SK-N-SH (cell line): ENCODE results near the gene RNU6-9. TPM values are rescaled to one million over a fixed set of nuclear protein-coding genes. Genes with fewer than 3 reads are reported as not detected.

Experiments used
- CTCF ChIA-PET: fragments of 300-600, 350-600 bp; formaldehyde crosslinking; extraction: SDS; loops from one replicate; lab custom pipeline; 2021; lab: Yijun Ruan, JAX
- POLR2A ChIA-PET: fragments of 350-600 bp; sonication (Branson Sonifier 250); formaldehyde crosslinking; extraction: SDS; loops from one replicate; lab custom pipeline; 2020; ENCODE audit warnings: antibody characterized with exemption, inconsistent platforms; lab: Yijun Ruan, JAX
- DNase-seq: peaks from one replicate; pipeline ENCODE4 v3.0.0; 2012
- H2AFZ ChIP-seq: fragments of 200-600 bp; sonication (generic); 2 replicates; pipeline ENCODE4 v1.8.1; 2016; ENCODE audit warnings: antibody characterized with exemption, mild to moderate bottlenecking, low read depth
- H3F3A ChIP-seq: fragments of 200-600 bp; sonication (generic); replicated peaks from 2 replicates; pipeline ENCODE3; 2016; ENCODE audit warnings: antibody characterized with exemption, mild to moderate bottlenecking; ENCODE audit not compliant: insufficient read depth
- H3K27ac ChIP-seq, 2 experiments: fragments of 200-500 bp in 1 of 2; fragments of 200-600 bp in 1 of 2; sonication (Bioruptor generic) in 1 of 2; sonication (generic), shearing (Covaris generic) in 1 of 2; 2 replicates each; pipeline versions ENCODE4 v1.5.1 to v1.6.1; 2014 to 2016; ENCODE audit warnings: low read depth in 2 of 2, inconsistent platforms in 1 of 2, low read length in 1 of 2, mild to moderate bottlenecking in 1 of 2, mixed read lengths in 1 of 2
- H3K27me3 ChIP-seq: fragments of 200-600 bp; sonication (generic), shearing (Covaris generic); 2 replicates; pipeline ENCODE4 v1.6.1; 2016; ENCODE audit warnings: mixed run types; ENCODE audit not compliant: insufficient read depth
- H3K36me3 ChIP-seq, 2 experiments: fragments of 200-500 bp in 1 of 2; fragments of 200-600 bp in 1 of 2; sonication (Bioruptor generic) in 1 of 2; sonication (generic) in 1 of 2; replicated peaks in 1 of 2; 2 replicates each; pipeline versions ENCODE3 to v1.5.1; 2014 to 2016; ENCODE audit warnings: low read length in 1 of 2, mild to moderate bottlenecking in 1 of 2; ENCODE audit not compliant: insufficient read depth in 2 of 2, control insufficient read depth in 1 of 2
- H3K4me1 ChIP-seq, 2 experiments: fragments of 200-500 bp in 1 of 2; fragments of 200-600 bp in 1 of 2; sonication (Bioruptor generic) in 1 of 2; sonication (generic), shearing (Covaris generic) in 1 of 2; 2 replicates each; pipeline versions ENCODE4 v1.5.1 to v1.6.1; 2014 to 2016; ENCODE audit warnings: low read depth in 1 of 2, low read length in 1 of 2, mixed run types in 1 of 2; ENCODE audit not compliant: insufficient read depth in 2 of 2, control insufficient read depth in 1 of 2
- H3K4me2 ChIP-seq: fragments of 200-600 bp; sonication (generic), shearing (Covaris generic); 2 replicates; pipeline ENCODE4 v1.6.1; 2017; ENCODE audit warnings: mixed run types
- H3K4me3 ChIP-seq, 2 experiments: fragments of 200-500 bp in 1 of 2; fragments of 200-600 bp in 1 of 2; sonication (Bioruptor generic) in 1 of 2; sonication (generic), shearing (Covaris generic) in 1 of 2; 2 replicates each; pipeline versions ENCODE4 v1.5.1 to v1.8.1; 2014 to 2016; ENCODE audit warnings: low read depth in 2 of 2, inconsistent platforms in 1 of 2, low read length in 1 of 2, mild to moderate bottlenecking in 1 of 2, mixed read lengths in 1 of 2, moderate library complexity in 1 of 2
- H3K79me2 ChIP-seq: fragments of 200-600 bp; sonication (generic); 2 replicates; pipeline ENCODE4 v1.8.1; 2017; ENCODE audit warnings: mild to moderate bottlenecking; ENCODE audit not compliant: insufficient read depth
- H3K9ac ChIP-seq: fragments of 200-600 bp; sonication (generic); 2 replicates; pipeline ENCODE4 v1.6.1; 2017; ENCODE audit warnings: mixed run types
- H3K9me2 ChIP-seq: fragments of 200-600 bp; sonication (generic); 2 replicates; pipeline ENCODE4 v1.6.1; 2017; ENCODE audit warnings: mixed run types
- H3K9me3 ChIP-seq: fragments of 200-600 bp; sonication (generic); 2 replicates; pipeline ENCODE4 v1.6.1; 2017; ENCODE audit warnings: mixed run types, mild to moderate bottlenecking, moderate library complexity
- H4K20me1 ChIP-seq: fragments of 200-600 bp; sonication (generic); 2 replicates; pipeline ENCODE4 v1.6.1; 2017; ENCODE audit warnings: mild to moderate bottlenecking, mixed run types; ENCODE audit not compliant: insufficient read depth
- MEF2A ChIP-seq: IDR thresholded peaks from 2 replicates; pipeline ENCODE4 v1.4.0; 2012; ENCODE audit warnings: low read depth, borderline replicate concordance
- MXI1 ChIP-seq: IDR thresholded peaks from 2 replicates; pipeline ENCODE4 v1.6.1; 2012; ENCODE audit warnings: mild to moderate bottlenecking, low read depth, low read length, improper control_type of control experiment
- RAD21 ChIP-seq: IDR thresholded peaks from 2 replicates; pipeline ENCODE4 v1.6.1; 2012; ENCODE audit warnings: mild to moderate bottlenecking, low read length
- RFX5 ChIP-seq: IDR thresholded peaks from 2 replicates; pipeline ENCODE4 v1.6.1; 2012; ENCODE audit warnings: mild to moderate bottlenecking, improper control_type of control experiment, low read length
- TEAD4 ChIP-seq: IDR thresholded peaks from 2 replicates; pipeline ENCODE4 v1.4.0; 2012; ENCODE audit warnings: mild to moderate bottlenecking, borderline replicate concordance; ENCODE audit not compliant: insufficient read depth
- USF2 ChIP-seq: fragments of 150-350 bp; IDR thresholded peaks from 2 replicates; pipeline ENCODE4 v1.6.1; 2017; ENCODE audit warnings: antibody characterized with exemption, low read length, low read depth, borderline replicate concordance
- YY1 ChIP-seq: IDR thresholded peaks from 2 replicates; pipeline ENCODE4 v1.4.0; 2012; ENCODE audit warnings: low read depth, mild to moderate bottlenecking
- WGBS: methylation state at CpG from one replicate; pipeline ENCODE4 v1.1.6; 2017; ENCODE audit warnings: low lambda C conversion rate; 5-methylcytosine and 5-hydroxymethylcytosine counted together
- polyA plus RNA-seq, 3 experiments: library from polyadenylated mRNA; depleted of rRNA; stranded (reverse); fragments of >200 nt; gene quantifications; 2 replicates each; pipeline ENCODE4 v1.2.3, GENCODE V29; 2012
- TF ChIP-seq, protein P1 (sequence below): IDR thresholded peaks from 2 replicates; pipeline ENCODE4 v1.4.0; 2012; ENCODE audit warnings: low read depth, borderline replicate concordance

Gene RNU6-9
- polyA plus RNA-seq, 1 of the 3 experiments (the other 2 are of a cell fraction) = not detected

- no peak for TF ChIP-seq YY1
- no peak for TF ChIP-seq RFX5
- TF ChIP-seq MEF2A = no peak
- TF ChIP-seq RAD21 = no peak
- TF ChIP-seq USF2 = no peak
- no peak for TF ChIP-seq TEAD4
Observed at GRCh38 chr19:911197-912033, 18.1 kb downstream of the RNU6-9 start (continued).

GRCh38 chr19:912181-913079 lies 19.1 kb downstream of the RNU6-9 start:
- Histone ChIP-seq H3F3A (peaks cover 10% of the 10 kb centered on the region), H3K79me2 (peaks cover 43% of the 10 kb centered on the region), H3K9ac (peak overlapping the region; percentile 73), H3K4me2 (peak overlapping the region; percentile 68; the same call in 1 of the 2 replicates), H2AFZ (no peak overlapping the region), H3K9me3 (no peaks in the 10 kb centered on the region), H4K20me1 (peaks cover 23% of the 10 kb centered on the region), H3K36me3 (no peaks in the 10 kb centered on the region), H3K27me3 (peaks cover 8% of the 10 kb centered on the region), H3K9me2 (no peaks in the 10 kb centered on the region), H3K27ac (peak overlapping the region in 1 of 2 experiments; percentile 74; a peak in 1 of 4 replicates), H3K4me1 (peaks cover 0 to 11% of the 10 kb centered on the region in 2 experiments; a peak in 2 of 4 replicates), H3K4me3 (peak overlapping the region; percentile 70 to 73)
- TF ChIP-seq, protein P1, sequence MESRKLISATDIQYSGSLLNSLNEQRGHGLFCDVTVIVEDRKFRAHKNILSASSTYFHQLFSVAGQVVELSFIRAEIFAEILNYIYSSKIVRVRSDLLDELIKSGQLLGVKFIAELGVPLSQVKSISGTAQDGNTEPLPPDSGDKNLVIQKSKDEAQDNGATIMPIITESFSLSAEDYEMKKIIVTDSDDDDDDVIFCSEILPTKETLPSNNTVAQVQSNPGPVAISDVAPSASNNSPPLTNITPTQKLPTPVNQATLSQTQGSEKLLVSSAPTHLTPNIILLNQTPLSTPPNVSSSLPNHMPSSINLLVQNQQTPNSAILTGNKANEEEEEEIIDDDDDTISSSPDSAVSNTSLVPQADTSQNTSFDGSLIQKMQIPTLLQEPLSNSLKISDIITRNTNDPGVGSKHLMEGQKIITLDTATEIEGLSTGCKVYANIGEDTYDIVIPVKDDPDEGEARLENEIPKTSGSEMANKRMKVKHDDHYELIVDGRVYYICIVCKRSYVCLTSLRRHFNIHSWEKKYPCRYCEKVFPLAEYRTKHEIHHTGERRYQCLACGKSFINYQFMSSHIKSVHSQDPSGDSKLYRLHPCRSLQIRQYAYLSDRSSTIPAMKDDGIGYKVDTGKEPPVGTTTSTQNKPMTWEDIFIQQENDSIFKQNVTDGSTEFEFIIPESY = no peak
- peak; percentile 24 for TF ChIP-seq MXI1
- ChIA-PET POLR2A (no interaction called here), CTCF (interaction anchor here (1.4 kb wide), 1 partner anchor 48 kb away, joined by 6 read pairs; no protein-coding TSS in a partner anchor)
- 9% methylated on average over 41 of the region's 69 CpGs for WGBS
- DNase-seq = no peak
